ENCODE measurements around the gene DCK. TPM values are rescaled to one million over a fixed set of nuclear protein-coding genes. Genes with fewer than 3 reads are reported as not detected.

Gene DCK
- polyA plus RNA-seq (2013, experiment 1 of 2) = 18.1 TPM
- polyA plus RNA-seq (2013, experiment 2 of 2) = 18.0 TPM

DNA sequence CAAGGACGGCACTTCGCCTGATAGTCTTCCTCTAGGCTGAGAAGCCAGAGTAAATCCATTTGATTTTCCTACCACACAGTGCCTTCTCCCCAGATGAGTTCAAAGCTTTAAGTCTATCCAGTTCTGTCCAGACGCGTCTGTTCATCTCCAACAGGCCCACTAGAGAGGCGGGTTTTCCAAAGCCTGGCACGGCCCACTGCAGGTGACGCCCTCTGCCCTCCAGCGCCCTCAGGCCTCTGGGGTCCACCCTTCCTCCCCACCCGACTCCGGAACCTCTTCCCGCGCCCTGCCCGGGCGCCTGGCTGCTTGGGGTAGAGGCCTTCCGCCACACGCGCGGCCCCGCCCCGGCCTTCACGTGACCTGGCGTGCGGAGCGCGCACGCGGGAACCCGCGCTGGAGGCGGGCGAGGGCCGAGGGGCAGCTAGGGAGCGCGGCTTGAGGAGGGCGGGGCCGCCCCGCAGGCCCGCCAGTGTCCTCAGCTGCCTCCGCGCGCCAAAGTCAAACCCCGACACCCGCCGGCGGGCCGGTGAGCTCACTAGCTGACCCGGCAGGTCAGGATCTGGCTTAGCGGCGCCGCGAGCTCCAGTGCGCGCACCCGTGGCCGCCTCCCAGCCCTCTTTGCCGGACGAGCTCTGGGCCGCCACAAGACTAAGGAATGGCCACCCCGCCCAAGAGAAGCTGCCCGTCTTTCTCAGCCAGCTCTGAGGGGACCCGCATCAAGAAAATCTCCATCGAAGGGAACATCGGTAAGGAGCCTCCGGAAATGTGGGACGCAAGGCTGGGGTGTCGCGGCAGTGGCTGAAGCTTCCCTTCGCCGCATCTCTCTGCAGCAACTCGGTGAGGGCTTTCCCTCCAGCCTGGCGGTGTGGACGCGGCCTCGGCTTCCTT lies at the start of gene DCK:
TSS of gene DCK (plus strand) at position 469 of the 888 bp plus-strand sequence. CDS start at position 656, 187 bp downstream.
- Histone ChIP-seq H3K4me1 (ENCODE audit: control insufficient read depth in 2 of 2, insufficient read depth in 1 of 2, low read depth in 1 of 2, low read length in 2 of 2) (peaks cover 3 to 5% of the 10 kb centered on the region in 2 donors), H4K8ac (ENCODE audit: low read depth, low read length) (no peak within 1 kb of the TSS), H3K4ac (ENCODE audit: low read length) (peak within 1 kb of the TSS; percentile 72), H3K27me3 (ENCODE audit: control insufficient read depth in 3 of 3, insufficient read depth in 3 of 3, low read depth in 1 of 3, low read length in 3 of 3) (no peaks in the 10 kb centered on the region), H3K9ac (ENCODE audit: low read depth, low read length, poor library complexity) (peak within 1 kb of the TSS; percentile 93), H3K36me3 (replicated peaks in 1 of 2; ENCODE audit: control insufficient read depth in 2 of 2, insufficient read depth in 2 of 2, low read length in 2 of 2) (peaks cover under 1 to 42% of the 10 kb centered on the region in 2 donors), H3K27ac (replicated peaks; ENCODE audit: low read length) (peak within 1 kb of the TSS; percentile 91), H2BK12ac (ENCODE audit: low read length) (no peak within 1 kb of the TSS), H3K4me3 (ENCODE audit: low read length in 2 of 2) (peak within 1 kb of the TSS; percentile 98 to 100), H3K14ac (ENCODE audit: low read length) (peak within 1 kb of the TSS; percentile 96), H3K79me1 (ENCODE audit: low read depth, low read length) (peaks cover 4% of the 10 kb centered on the region), H4K91ac (ENCODE audit: low read depth, low read length, poor library complexity) (peak within 1 kb of the TSS; percentile 95), H3K18ac (ENCODE audit: low read length) (peak within 1 kb of the TSS; percentile 99), H2AFZ (ENCODE audit: low read length) (peak within 1 kb of the TSS; percentile 95), H3K23ac (ENCODE audit: low read depth, low read length, poor library complexity) (peak within 1 kb of the TSS; percentile 90), H3K4me2 (ENCODE audit: insufficient read depth, low read length, poor library complexity, severe bottlenecking) (peak within 1 kb of the TSS; percentile 61), H2BK15ac (ENCODE audit: low read length) (peak within 1 kb of the TSS; percentile 58), H2BK120ac (ENCODE audit: low read depth, low read length) (no peak within 1 kb of the TSS), H2BK5ac (ENCODE audit: low read length) (peak within 1 kb of the TSS; percentile 92), H2AK5ac (ENCODE audit: low read depth, low read length) (peak within 1 kb of the TSS; percentile 75), H3K9me3 (replicated peaks in 1 of 2; ENCODE audit: control insufficient read depth in 2 of 2, insufficient read depth in 1 of 2, low read depth in 1 of 2, low read length in 2 of 2) (peaks cover 0 to 42% of the 10 kb centered on the region in 2 donors)
- no CpG with 5 or more reads among the region's 74 CpGs for WGBS, 2 donors (ENCODE audit: extremely low coverage in 2 of 2, insufficient read length in 2 of 2, insufficient replicate concordance in 1 of 2)
- peak; percentile 89 for DNase-seq (ENCODE audit: low spot score)

DNA sequence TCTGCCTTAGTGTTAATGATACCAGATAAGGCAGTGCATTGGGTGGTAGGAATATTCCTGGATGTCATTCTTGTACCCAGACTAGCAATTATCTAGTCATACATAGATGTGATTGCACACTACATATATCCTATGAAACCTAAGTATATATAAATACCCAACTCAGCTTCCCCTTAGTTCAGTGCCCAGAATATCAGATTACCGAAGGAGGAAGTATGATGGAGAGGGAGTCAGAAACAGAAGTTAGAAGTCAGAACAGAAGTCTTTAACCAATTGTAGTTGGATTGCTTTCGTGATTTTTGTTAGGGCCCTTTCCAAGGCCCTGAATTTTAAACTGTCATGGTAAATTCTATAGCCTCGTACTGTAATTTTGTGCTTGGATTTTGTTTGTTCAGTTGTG lies 48.4 kb upstream of the DCK start:
- no peak overlapping the region for H3K23ac ChIP-seq (ENCODE audit: low read depth, low read length, poor library complexity)
- H4K91ac ChIP-seq (ENCODE audit: low read depth, low read length, poor library complexity) = no peak overlapping the region
- no peaks in the 10 kb centered on the region for H3K4me1 ChIP-seq (ENCODE audit: control insufficient read depth in 2 of 2, insufficient read depth in 1 of 2, low read depth in 1 of 2, low read length in 2 of 2)
- H3K4me2 ChIP-seq (ENCODE audit: insufficient read depth, low read length, poor library complexity, severe bottlenecking) = no peak overlapping the region
- no peak overlapping the region for H3K18ac ChIP-seq (ENCODE audit: low read length)
- H3K4ac ChIP-seq (ENCODE audit: low read length) = no peak overlapping the region
- peaks cover 0 to 23% of the 10 kb centered on the region in 2 donors for H3K36me3 ChIP-seq (replicated peaks in 1 of 2; ENCODE audit: control insufficient read depth in 2 of 2, insufficient read depth in 2 of 2, low read length in 2 of 2)
- no peaks in the 10 kb centered on the region for H3K27me3 ChIP-seq (ENCODE audit: control insufficient read depth in 3 of 3, insufficient read depth in 3 of 3, low read depth in 1 of 3, low read length in 3 of 3)
- no peak overlapping the region for H3K9ac ChIP-seq (ENCODE audit: low read depth, low read length, poor library complexity)
- no peak overlapping the region for H2BK15ac ChIP-seq (ENCODE audit: low read length)
- peaks cover 1% of the 10 kb centered on the region for H3K79me1 ChIP-seq (ENCODE audit: low read depth, low read length)
- no peak overlapping the region for H2BK12ac ChIP-seq (ENCODE audit: low read length)
- H3K27ac ChIP-seq (replicated peaks; ENCODE audit: low read length) = no peak overlapping the region
- H2BK5ac ChIP-seq (ENCODE audit: low read length) = no peak overlapping the region
- no peak overlapping the region for H2AK5ac ChIP-seq (ENCODE audit: low read depth, low read length)
- no peak for DNase-seq (ENCODE audit: low spot score)
- H2BK120ac ChIP-seq (ENCODE audit: low read depth, low read length) = no peak overlapping the region
- H3K9me3 ChIP-seq (replicated peaks in 1 of 2; ENCODE audit: control insufficient read depth in 2 of 2, insufficient read depth in 1 of 2, low read depth in 1 of 2, low read length in 2 of 2) = peaks cover 0 to 19% of the 10 kb centered on the region in 2 donors
- no peak overlapping the region for H2AFZ ChIP-seq (ENCODE audit: low read length)
- WGBS, 2 donors (ENCODE audit: extremely low coverage in 2 of 2, insufficient read length in 2 of 2, insufficient replicate concordance in 1 of 2) = no CpG with 5 or more reads among the region's 3 CpGs
- no peak overlapping the region for H4K8ac ChIP-seq (ENCODE audit: low read depth, low read length)
- no peak overlapping the region for H3K14ac ChIP-seq (ENCODE audit: low read length)
- no peak overlapping the region for H3K4me3 ChIP-seq (ENCODE audit: low read length in 2 of 2)

DNA sequence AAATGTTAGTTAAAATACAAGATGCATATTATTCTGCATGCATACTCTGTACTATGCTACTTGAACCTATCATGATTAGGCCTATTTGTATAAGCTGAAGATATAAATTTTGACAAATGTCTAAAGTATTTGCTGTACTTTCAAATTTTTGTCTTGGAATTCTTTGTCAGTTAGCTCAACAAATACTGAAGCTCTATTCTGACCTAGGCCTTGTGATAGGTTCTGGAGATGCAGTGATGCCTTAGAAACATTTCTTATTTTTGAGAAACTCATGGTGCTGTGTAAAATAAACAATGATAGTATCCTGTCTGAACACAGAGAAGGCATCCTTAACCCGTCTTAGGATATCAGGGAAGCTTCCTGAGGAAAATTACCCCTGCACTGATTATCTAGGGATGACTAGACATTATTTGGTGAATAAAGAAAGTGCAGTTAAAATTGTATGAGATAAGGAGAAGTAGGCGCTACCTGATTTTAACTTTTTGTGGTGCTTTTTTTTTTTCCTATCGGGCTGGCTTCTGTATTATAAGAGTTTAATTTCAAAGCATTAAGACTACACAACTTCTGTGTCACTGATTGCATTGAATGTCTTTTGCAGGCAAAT lies 47.9 kb upstream of the DCK start:
- Histone ChIP-seq H3K23ac (ENCODE audit: low read depth, low read length, poor library complexity) (no peak overlapping the region), H3K36me3 (replicated peaks in 1 of 2; ENCODE audit: control insufficient read depth in 2 of 2, insufficient read depth in 2 of 2, low read length in 2 of 2) (peaks cover 0 to 21% of the 10 kb centered on the region in 2 donors), H3K4ac (ENCODE audit: low read length) (no peak overlapping the region), H3K4me1 (ENCODE audit: control insufficient read depth in 2 of 2, insufficient read depth in 1 of 2, low read depth in 1 of 2, low read length in 2 of 2) (no peaks in the 10 kb centered on the region), H3K27ac (replicated peaks; ENCODE audit: low read length) (no peak overlapping the region), H3K9ac (ENCODE audit: low read depth, low read length, poor library complexity) (no peak overlapping the region), H3K27me3 (ENCODE audit: control insufficient read depth in 3 of 3, insufficient read depth in 3 of 3, low read depth in 1 of 3, low read length in 3 of 3) (no peaks in the 10 kb centered on the region), H2AK5ac (ENCODE audit: low read depth, low read length) (no peak overlapping the region), H3K18ac (ENCODE audit: low read length) (no peak overlapping the region), H2BK120ac (ENCODE audit: low read depth, low read length) (no peak overlapping the region), H4K91ac (ENCODE audit: low read depth, low read length, poor library complexity) (no peak overlapping the region), H3K79me1 (ENCODE audit: low read depth, low read length) (no peaks in the 10 kb centered on the region), H3K4me3 (ENCODE audit: low read length in 2 of 2) (no peak overlapping the region), H2BK15ac (ENCODE audit: low read length) (no peak overlapping the region), H3K4me2 (ENCODE audit: insufficient read depth, low read length, poor library complexity, severe bottlenecking) (no peak overlapping the region), H3K9me3 (replicated peaks in 1 of 2; ENCODE audit: control insufficient read depth in 2 of 2, insufficient read depth in 1 of 2, low read depth in 1 of 2, low read length in 2 of 2) (peaks cover 0 to 18% of the 10 kb centered on the region in 2 donors), H2BK5ac (ENCODE audit: low read length) (no peak overlapping the region), H2AFZ (ENCODE audit: low read length) (no peak overlapping the region), H2BK12ac (ENCODE audit: low read length) (no peak overlapping the region), H3K14ac (ENCODE audit: low read length) (no peak overlapping the region), H4K8ac (ENCODE audit: low read depth, low read length) (no peak overlapping the region)
- no peak for DNase-seq (ENCODE audit: low spot score)
- no CpG with 5 or more reads among the region's 3 CpGs for WGBS, 2 donors (ENCODE audit: extremely low coverage in 2 of 2, insufficient read length in 2 of 2, insufficient replicate concordance in 1 of 2)

DNA sequence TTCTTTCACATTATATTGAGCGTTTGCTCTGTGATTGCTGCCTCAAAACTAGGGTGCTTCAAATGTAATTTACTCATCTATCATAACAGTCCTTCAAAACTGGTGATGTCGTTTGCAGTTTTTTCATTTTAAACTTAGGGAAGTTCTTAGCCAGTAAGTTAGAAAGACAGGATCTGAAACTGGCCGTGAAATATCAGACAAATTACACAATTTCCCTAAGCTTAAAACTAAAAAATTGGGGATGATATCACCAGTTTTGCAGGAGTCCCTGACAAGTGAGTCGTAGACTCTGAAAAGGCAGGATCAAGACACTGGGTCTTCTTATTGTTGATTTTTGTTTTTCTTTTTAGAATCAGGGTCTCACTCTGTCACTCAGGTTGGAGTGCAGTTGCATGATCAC lies 46.5 kb upstream of the DCK start:
- Histone ChIP-seq H3K23ac (ENCODE audit: low read depth, low read length, poor library complexity) (no peak overlapping the region), H3K27me3 (ENCODE audit: control insufficient read depth in 3 of 3, insufficient read depth in 3 of 3, low read depth in 1 of 3, low read length in 3 of 3) (no peaks in the 10 kb centered on the region), H2BK12ac (ENCODE audit: low read length) (no peak overlapping the region), H3K9ac (ENCODE audit: low read depth, low read length, poor library complexity) (no peak overlapping the region), H2AFZ (ENCODE audit: low read length) (no peak overlapping the region), H3K4me2 (ENCODE audit: insufficient read depth, low read length, poor library complexity, severe bottlenecking) (no peak overlapping the region), H2BK15ac (ENCODE audit: low read length) (no peak overlapping the region), H3K27ac (replicated peaks; ENCODE audit: low read length) (no peak overlapping the region), H2BK120ac (ENCODE audit: low read depth, low read length) (no peak overlapping the region), H3K4ac (ENCODE audit: low read length) (no peak overlapping the region), H2BK5ac (ENCODE audit: low read length) (no peak overlapping the region), H3K4me3 (ENCODE audit: low read length in 2 of 2) (no peak overlapping the region), H4K91ac (ENCODE audit: low read depth, low read length, poor library complexity) (no peak overlapping the region), H3K79me1 (ENCODE audit: low read depth, low read length) (no peaks in the 10 kb centered on the region), H4K8ac (ENCODE audit: low read depth, low read length) (no peak overlapping the region), H3K14ac (ENCODE audit: low read length) (no peak overlapping the region), H3K36me3 (replicated peaks in 1 of 2; ENCODE audit: control insufficient read depth in 2 of 2, insufficient read depth in 2 of 2, low read length in 2 of 2) (peaks cover 0 to 25% of the 10 kb centered on the region in 2 donors), H2AK5ac (ENCODE audit: low read depth, low read length) (no peak overlapping the region), H3K9me3 (replicated peaks in 1 of 2; ENCODE audit: control insufficient read depth in 2 of 2, insufficient read depth in 1 of 2, low read depth in 1 of 2, low read length in 2 of 2) (peaks cover 0 to 18% of the 10 kb centered on the region in 2 donors), H3K4me1 (ENCODE audit: control insufficient read depth in 2 of 2, insufficient read depth in 1 of 2, low read depth in 1 of 2, low read length in 2 of 2) (no peaks in the 10 kb centered on the region), H3K18ac (ENCODE audit: low read length) (no peak overlapping the region)
- DNase-seq (ENCODE audit: low spot score) = no peak
- WGBS, 2 donors (ENCODE audit: extremely low coverage in 2 of 2, insufficient read length in 2 of 2, insufficient replicate concordance in 1 of 2) = no CpG with 5 or more reads among the region's 4 CpGs
